ENCODE data around the gene CNOT2. TPM values are rescaled to one million over a fixed set of nuclear protein-coding genes. Genes with fewer than 3 reads are reported as not detected.

The CNOT2 gene
- total RNA-seq, 3 donors from 2014 or later (not counting 1 experiment from before 2014, with no cell fraction given), result 160 to 178 (median 173) TPM

DNA sequence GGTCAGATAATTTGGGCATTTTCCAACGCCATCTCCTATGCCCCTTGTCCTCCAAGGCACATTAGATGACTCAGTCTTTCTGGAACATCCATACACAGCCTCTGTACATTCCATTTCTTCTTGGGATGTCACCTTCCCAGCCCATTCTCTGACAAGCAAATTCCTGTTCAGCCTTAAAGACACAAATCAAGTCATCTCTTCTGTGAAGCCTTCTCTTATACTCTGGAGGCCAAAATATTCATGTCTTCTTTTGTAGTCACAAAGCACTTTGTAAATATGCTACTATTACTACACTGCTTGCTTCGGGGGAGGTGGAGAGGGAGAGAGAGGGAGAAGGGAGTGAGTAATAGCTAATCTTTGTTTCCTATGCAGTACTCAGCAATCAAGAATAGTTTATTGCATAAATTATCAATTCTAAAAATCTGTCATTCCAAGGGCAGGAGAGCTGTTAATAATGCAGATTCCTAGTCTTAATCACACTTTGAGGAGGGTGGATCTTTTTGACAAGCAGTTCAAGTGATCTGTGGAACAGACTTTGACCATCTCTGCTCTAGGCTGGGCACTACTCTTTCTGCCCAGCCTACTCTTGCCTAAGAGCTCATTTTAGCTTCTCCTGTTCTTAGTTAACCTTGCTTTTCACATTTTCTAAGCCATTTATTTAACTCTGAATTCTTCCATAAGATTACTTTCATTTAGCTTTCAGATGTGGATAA, 150.7 kb downstream of the CNOT2 start:
- H3K4me3 Mint-ChIP-seq, result no peak overlapping the region
- peaks cover 0 to 2% of the 10 kb centered on the region in 2 donors for H3K9me3 Mint-ChIP-seq
- no peak overlapping the region for H3K27ac Mint-ChIP-seq
- no peaks in the 10 kb centered on the region for H3K36me3 ChIP-seq (ENCODE audit: control insufficient read depth, insufficient read depth, low read length)
- H3K36me3 Mint-ChIP-seq, result peaks cover 5% of the 10 kb centered on the region
- H3K27me3 ChIP-seq (ENCODE audit: control insufficient read depth, insufficient read depth, low read length), result no peaks in the 10 kb centered on the region
- no peak for ATAC-seq
- TF ChIP-seq, protein P1, sequence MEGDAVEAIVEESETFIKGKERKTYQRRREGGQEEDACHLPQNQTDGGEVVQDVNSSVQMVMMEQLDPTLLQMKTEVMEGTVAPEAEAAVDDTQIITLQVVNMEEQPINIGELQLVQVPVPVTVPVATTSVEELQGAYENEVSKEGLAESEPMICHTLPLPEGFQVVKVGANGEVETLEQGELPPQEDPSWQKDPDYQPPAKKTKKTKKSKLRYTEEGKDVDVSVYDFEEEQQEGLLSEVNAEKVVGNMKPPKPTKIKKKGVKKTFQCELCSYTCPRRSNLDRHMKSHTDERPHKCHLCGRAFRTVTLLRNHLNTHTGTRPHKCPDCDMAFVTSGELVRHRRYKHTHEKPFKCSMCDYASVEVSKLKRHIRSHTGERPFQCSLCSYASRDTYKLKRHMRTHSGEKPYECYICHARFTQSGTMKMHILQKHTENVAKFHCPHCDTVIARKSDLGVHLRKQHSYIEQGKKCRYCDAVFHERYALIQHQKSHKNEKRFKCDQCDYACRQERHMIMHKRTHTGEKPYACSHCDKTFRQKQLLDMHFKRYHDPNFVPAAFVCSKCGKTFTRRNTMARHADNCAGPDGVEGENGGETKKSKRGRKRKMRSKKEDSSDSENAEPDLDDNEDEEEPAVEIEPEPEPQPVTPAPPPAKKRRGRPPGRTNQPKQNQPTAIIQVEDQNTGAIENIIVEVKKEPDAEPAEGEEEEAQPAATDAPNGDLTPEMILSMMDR (IDR thresholded peaks at IDR 0.05), result no peak
- no peaks in the 10 kb centered on the region for H3K4me1 ChIP-seq (ENCODE audit: control insufficient read depth, insufficient read depth, low read length)
- WGBS (ENCODE audit: insufficient coverage), result 55% methylated on average over 1 of the region's 2 CpGs
- H3K4me3 ChIP-seq (ENCODE audit: low read length), result no peak overlapping the region
- H3K4me1 Mint-ChIP-seq, result no peaks in the 10 kb centered on the region
- intact Hi-C loops (cut with micrococcal nuclease), result no loop called here
- no peak overlapping the region for H3K27ac ChIP-seq (ENCODE audit: low read length)
- peaks cover 0 to 2% of the 10 kb centered on the region in 2 donors for H3K27me3 Mint-ChIP-seq (ENCODE audit: low read depth in 2 of 2)
- peaks cover 2% of the 10 kb centered on the region for H3K9me3 ChIP-seq (ENCODE audit: control insufficient read depth, insufficient read depth, low read length)
- no peak for DNase-seq

DNA sequence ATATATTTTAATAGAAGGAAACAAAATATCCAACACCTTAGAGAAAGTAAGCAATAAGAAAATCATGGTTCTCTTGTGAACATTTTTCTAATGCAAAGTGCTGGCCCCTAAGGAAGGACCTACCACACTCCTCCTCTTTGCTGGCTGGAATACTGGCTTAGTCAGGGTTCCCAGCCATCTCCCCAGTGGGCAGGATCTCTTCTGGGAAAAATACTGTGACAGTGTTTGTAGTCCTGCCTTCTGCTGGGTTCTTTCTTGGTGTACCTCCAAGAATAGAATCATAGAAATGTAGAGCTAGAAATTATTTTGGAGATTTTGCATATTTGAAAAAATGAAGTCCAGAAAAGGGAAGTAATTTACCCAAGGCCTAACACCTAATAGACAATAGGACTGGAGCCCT, 154.8 kb downstream of the CNOT2 start:
- TF ChIP-seq, protein P1 (IDR thresholded peaks at IDR 0.05), result no peak
- no peak overlapping the region for H3K27ac Mint-ChIP-seq
- H3K27me3 ChIP-seq (ENCODE audit: control insufficient read depth, insufficient read depth, low read length), result no peaks in the 10 kb centered on the region
- H3K9me3 Mint-ChIP-seq, result no peaks in the 10 kb centered on the region
- H3K4me3 ChIP-seq (ENCODE audit: low read length), result no peak overlapping the region
- no peaks in the 10 kb centered on the region for H3K36me3 Mint-ChIP-seq
- H3K36me3 ChIP-seq (ENCODE audit: control insufficient read depth, insufficient read depth, low read length), result no peaks in the 10 kb centered on the region
- DNase-seq (no peak), ATAC-seq (no peak)
- H3K27me3 Mint-ChIP-seq (ENCODE audit: low read depth in 2 of 2), result peaks cover 0 to 2% of the 10 kb centered on the region in 2 donors
- no peaks in the 10 kb centered on the region for H3K9me3 ChIP-seq (ENCODE audit: control insufficient read depth, insufficient read depth, low read length)
- intact Hi-C loops (cut with micrococcal nuclease), result no loop called here
- no peak overlapping the region for H3K4me3 Mint-ChIP-seq
- H3K4me1 ChIP-seq (ENCODE audit: control insufficient read depth, insufficient read depth, low read length), result no peaks in the 10 kb centered on the region
- H3K27ac ChIP-seq (ENCODE audit: low read length), result no peak overlapping the region
- no peaks in the 10 kb centered on the region for H3K4me1 Mint-ChIP-seq

DNA sequence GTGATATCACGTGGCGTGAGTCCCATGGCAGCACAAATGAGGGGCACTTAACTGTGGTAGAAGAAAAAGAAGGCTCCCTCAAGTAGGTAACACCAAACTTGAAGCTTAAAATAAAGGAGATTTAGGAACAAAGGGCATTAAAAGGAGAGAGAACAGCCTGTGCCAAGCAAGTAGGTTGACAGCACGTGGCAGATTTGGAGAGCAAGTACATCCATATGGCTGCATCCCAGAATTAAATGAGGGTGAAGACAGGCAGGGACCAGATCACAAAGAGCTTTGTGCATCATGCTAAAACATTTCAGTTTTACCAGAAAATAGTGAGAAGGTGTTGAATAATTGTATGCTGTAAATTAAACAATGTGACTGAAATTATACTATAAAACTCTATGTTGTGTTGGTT, 155.6 kb downstream of the CNOT2 start:
- Mint-ChIP-seq H3K27ac (no peak overlapping the region), H3K9me3 (no peaks in the 10 kb centered on the region), H3K4me3 (no peak overlapping the region), H3K36me3 (no peaks in the 10 kb centered on the region), H3K4me1 (no peaks in the 10 kb centered on the region), H3K27me3 (ENCODE audit: low read depth in 2 of 2) (peaks cover 0 to 2% of the 10 kb centered on the region in 2 donors)
- WGBS (ENCODE audit: insufficient coverage), result 93% methylated on average over 3 of the region's 3 CpGs
- Histone ChIP-seq H3K9me3 (ENCODE audit: control insufficient read depth, insufficient read depth, low read length) (no peaks in the 10 kb centered on the region), H3K27me3 (ENCODE audit: control insufficient read depth, insufficient read depth, low read length) (no peaks in the 10 kb centered on the region), H3K4me1 (ENCODE audit: control insufficient read depth, insufficient read depth, low read length) (no peaks in the 10 kb centered on the region), H3K27ac (ENCODE audit: low read length) (no peak overlapping the region), H3K36me3 (ENCODE audit: control insufficient read depth, insufficient read depth, low read length) (no peaks in the 10 kb centered on the region), H3K4me3 (ENCODE audit: low read length) (no peak overlapping the region)
- intact Hi-C loops (cut with micrococcal nuclease), result no loop called here
- no peak for ATAC-seq
- TF ChIP-seq, protein P1 (IDR thresholded peaks at IDR 0.05), result no peak
- no peak for DNase-seq

DNA sequence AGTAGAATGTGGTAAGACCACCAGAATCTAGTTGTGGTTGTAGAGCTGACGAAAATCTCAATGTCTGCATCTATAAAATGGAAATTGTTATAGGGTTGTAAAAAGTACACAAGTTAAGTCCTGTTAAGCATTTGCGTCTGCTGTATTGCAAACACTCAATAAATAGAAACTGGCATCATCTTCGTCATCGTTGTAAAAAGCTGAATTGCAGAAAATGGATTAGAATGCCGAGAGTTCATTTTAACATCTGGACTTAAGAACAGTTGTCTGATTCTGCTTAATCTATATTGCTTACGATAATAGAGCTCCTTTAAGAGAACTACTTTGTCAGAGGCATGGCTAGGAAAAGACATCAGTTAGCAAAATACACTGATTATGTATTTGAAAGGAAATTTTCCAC, 156.1 kb downstream of the CNOT2 start:
- TF ChIP-seq, protein P1 (IDR thresholded peaks at IDR 0.05), result no peak
- H3K27ac Mint-ChIP-seq, result no peak overlapping the region
- H3K9me3 ChIP-seq (ENCODE audit: control insufficient read depth, insufficient read depth, low read length), result no peaks in the 10 kb centered on the region
- peaks cover 0 to 2% of the 10 kb centered on the region in 2 donors for H3K27me3 Mint-ChIP-seq (ENCODE audit: low read depth in 2 of 2)
- no peak overlapping the region for H3K4me3 ChIP-seq (ENCODE audit: low read length)
- no peak overlapping the region for H3K27ac ChIP-seq (ENCODE audit: low read length)
- H3K27me3 ChIP-seq (ENCODE audit: control insufficient read depth, insufficient read depth, low read length), result no peaks in the 10 kb centered on the region
- WGBS (ENCODE audit: insufficient coverage), result 95% methylated on average over 5 of the region's 6 CpGs
- no peaks in the 10 kb centered on the region for H3K4me1 Mint-ChIP-seq
- no peaks in the 10 kb centered on the region for H3K4me1 ChIP-seq (ENCODE audit: control insufficient read depth, insufficient read depth, low read length)
- no peaks in the 10 kb centered on the region for H3K36me3 ChIP-seq (ENCODE audit: control insufficient read depth, insufficient read depth, low read length)
- DNase-seq, result no peak
- no peak overlapping the region for H3K4me3 Mint-ChIP-seq
- no peak for ATAC-seq
- H3K9me3 Mint-ChIP-seq, result no peaks in the 10 kb centered on the region
- H3K36me3 Mint-ChIP-seq, result no peaks in the 10 kb centered on the region
- intact Hi-C loops (cut with micrococcal nuclease), result no loop called here
